HEK293 (cell line): ENCODE measurements around the gene ADSL.

Source experiments
- CTCF ChIA-PET: fragments of 350-600 bp; formaldehyde crosslinking; extraction: SDS; loops from one replicate; lab custom pipeline; 2021; ENCODE audit warnings: antibody characterized with exemption; lab: Yijun Ruan, JAX
- POLR2A ChIA-PET: fragments of 300-600 bp; formaldehyde crosslinking; extraction: SDS; loops from one replicate; lab custom pipeline; 2020; ENCODE audit warnings: antibody characterized with exemption, inconsistent platforms; lab: Yijun Ruan, JAX
- H3K27ac ChIP-seq: fragments of 200-500 bp; sonication (Bioruptor generic); 2 replicates; pipeline ENCODE4 v1.5.1; 2014; ENCODE audit warnings: low read depth, low read length, control low read depth, inconsistent platforms; ENCODE audit errors: extremely low read depth
- H3K36me3 ChIP-seq, 2 experiments: fragments of 200-500 bp in 1 of 2; sonication (Bioruptor generic) in 1 of 2; 1 replicate in 1 of 2; 2 replicates in 1 of 2; pipeline ENCODE4 v1.5.1; 2014 to 2017; ENCODE audit warnings: inconsistent platforms in 2 of 2, low read length in 2 of 2; ENCODE audit not compliant: control insufficient read depth in 2 of 2, insufficient read depth in 1 of 2
- H3K4me1 ChIP-seq: fragments of 200-500 bp; sonication (Bioruptor generic); 2 replicates; pipeline ENCODE4 v1.5.1; 2014; ENCODE audit warnings: mild to moderate bottlenecking, low read length, inconsistent platforms; ENCODE audit not compliant: control insufficient read depth, insufficient read depth
- H3K4me3 ChIP-seq: 2 replicates; pipeline ENCODE4 v1.5.1; 2011; ENCODE audit warnings: low read depth, mild to moderate bottlenecking, control low read depth, low read length, moderate library complexity
- H3K9me3 ChIP-seq: fragments of 200-500 bp; sonication (Bioruptor generic); 2 replicates; pipeline ENCODE4 v1.5.1; 2014; ENCODE audit warnings: low read depth, low read length, inconsistent platforms; ENCODE audit not compliant: control insufficient read depth, insufficient read depth
- AEBP2 ChIP-seq: fragments of 450-650 bp; formaldehyde crosslinking; IDR thresholded peaks from 2 replicates; pipeline ENCODE4 v1.5.1; 2016; ENCODE audit warnings: missing biosample characterization, missing genetic modification characterization, borderline replicate concordance
- EGR2 ChIP-seq: fragments of 450-650 bp; formaldehyde crosslinking; IDR thresholded peaks from 2 replicates; pipeline ENCODE4 v1.5.1; 2016; ENCODE audit warnings: low read depth, missing biosample characterization, missing genetic modification characterization
- FEZF1 ChIP-seq: fragments of 450-650 bp; formaldehyde crosslinking; IDR thresholded peaks from 2 replicates; pipeline ENCODE4 v1.5.1; 2016; ENCODE audit warnings: missing biosample characterization, missing genetic modification characterization
- HOXA7 ChIP-seq: sonication (generic); formaldehyde crosslinking; IDR thresholded peaks from 2 replicates; pipeline ENCODE4 v1.8.1; 2022; ENCODE audit warnings: missing genetic modification reagents, borderline replicate concordance
- KLF10 ChIP-seq: fragments of 450-650 bp; IDR thresholded peaks from 2 replicates; pipeline ENCODE4 v1.5.1; 2018; ENCODE audit warnings: missing biosample characterization, mild to moderate bottlenecking, missing genetic modification characterization
- KLF7 ChIP-seq: fragments of 450-650 bp; formaldehyde crosslinking; IDR thresholded peaks from 2 replicates; pipeline ENCODE4 v1.5.1; 2016; ENCODE audit warnings: missing biosample characterization, missing genetic modification characterization, borderline replicate concordance
- REPIN1 ChIP-seq: fragments of 450-650 bp; formaldehyde crosslinking; IDR thresholded peaks from 2 replicates; pipeline ENCODE4 v1.5.1; 2017; ENCODE audit warnings: missing biosample characterization, missing genetic modification characterization, low read depth
- REST ChIP-seq: fragments of 450-650 bp; formaldehyde crosslinking; IDR thresholded peaks from 2 replicates; pipeline ENCODE4 v1.5.1; 2016; ENCODE audit warnings: missing biosample characterization, missing genetic modification characterization
- SCRT2 ChIP-seq: fragments of 450-650 bp; formaldehyde crosslinking; IDR thresholded peaks from 2 replicates; pipeline ENCODE4 v1.5.1; 2016; ENCODE audit warnings: missing biosample characterization, missing genetic modification characterization
- ZNF138 ChIP-seq: fragments of 450-650 bp; formaldehyde crosslinking; IDR thresholded peaks from 2 replicates; pipeline ENCODE4 v1.5.1; 2016; ENCODE audit warnings: missing biosample characterization, missing genetic modification characterization, borderline replicate concordance
- ZNF148 ChIP-seq: fragments of 450-650 bp; formaldehyde crosslinking; IDR thresholded peaks from 2 replicates; pipeline ENCODE4 v1.5.0; 2017; ENCODE audit warnings: missing biosample characterization, missing genetic modification characterization, borderline replicate concordance
- ZNF24 ChIP-seq: fragments of 450-650 bp; formaldehyde crosslinking; IDR thresholded peaks from 2 replicates; pipeline ENCODE4 v1.5.1; 2016; ENCODE audit warnings: missing biosample characterization, missing genetic modification characterization
- ZNF266 ChIP-seq: fragments of 450-650 bp; formaldehyde crosslinking; IDR thresholded peaks from 2 replicates; pipeline ENCODE4 v1.5.1; 2016; ENCODE audit warnings: missing biosample characterization, missing genetic modification characterization, low read depth
- ZNF292 ChIP-seq: fragments of 450-650 bp; formaldehyde crosslinking; IDR thresholded peaks from 2 replicates; pipeline ENCODE4 v1.5.1; 2016; ENCODE audit warnings: low read depth, missing biosample characterization, missing genetic modification characterization, borderline replicate concordance
- ZNF391 ChIP-seq: fragments of 450-650 bp; formaldehyde crosslinking; IDR thresholded peaks from 2 replicates; pipeline ENCODE4 v1.5.1; 2016; ENCODE audit warnings: low read depth, missing biosample characterization, missing genetic modification characterization, borderline replicate concordance
- ZNF404 ChIP-seq: fragments of 450-650 bp; formaldehyde crosslinking; IDR thresholded peaks from 2 replicates; pipeline ENCODE4 v1.5.1; 2017; ENCODE audit warnings: missing biosample characterization, missing genetic modification characterization
- ZNF560 ChIP-seq: fragments of 450-650 bp; formaldehyde crosslinking; IDR thresholded peaks from 2 replicates; pipeline ENCODE4 v1.5.1; 2017; ENCODE audit warnings: missing biosample characterization, missing genetic modification characterization, borderline replicate concordance
- ZNF658 ChIP-seq: fragments of 450-650 bp; formaldehyde crosslinking; IDR thresholded peaks from 2 replicates; pipeline ENCODE4; 2016; ENCODE audit warnings: missing biosample characterization, missing genetic modification characterization

Gene ADSL

GRCh38 chr22:40368016-40368415 is 21.7 kb downstream of the ADSL start:
- CTCF ChIA-PET = interaction anchor here (0.6 to 1.6 kb wide), 4 partner anchors 20 to 343 kb away, joined by 3 to 5 read pairs (median 4); partner anchors contain the start of gene ADSL
- no peak overlapping the region for H3K27ac ChIP-seq
- no peaks in the 10 kb centered on the region for H3K9me3 ChIP-seq
- no peak for TF ChIP-seq FEZF1 (tag by site-specific recombination)
- no peak for TF ChIP-seq AEBP2 (tag by site-specific recombination)
- no peak for TF ChIP-seq HOXA7
- TF ChIP-seq REPIN1 (tag by site-specific recombination) = no peak
- no peak for TF ChIP-seq ZNF560 (tag by site-specific recombination)
- no peak for TF ChIP-seq ZNF138 (tag by site-specific recombination)
- TF ChIP-seq ZNF266 (tag by site-specific recombination) = no peak
- TF ChIP-seq ZNF24 (tag by site-specific recombination) = no peak
- TF ChIP-seq ZNF292 (tag by site-specific recombination) = no peak
- no peak for TF ChIP-seq SCRT2 (tag by site-specific recombination)
- TF ChIP-seq ZNF391 = no peak
- TF ChIP-seq, all 188 proteins: peak for 0
- no peak overlapping the region for H3K4me3 ChIP-seq
- H3K4me1 ChIP-seq = peaks cover 8% of the 10 kb centered on the region
- POLR2A ChIA-PET = interaction anchor here (0.6 kb wide), 1 partner anchor 18 kb away, joined by 3 read pairs; no protein-coding TSS in a partner anchor
- H3K36me3 ChIP-seq = peaks cover 51 to 69% of the 10 kb centered on the region in 2 experiments

GRCh38 chr22:40368836-40369235 is 22.5 kb downstream of the ADSL start:
- Histone ChIP-seq H3K4me3 (no peak overlapping the region), H3K9me3 (no peaks in the 10 kb centered on the region), H3K36me3 (peaks cover 44 to 64% of the 10 kb centered on the region in 2 experiments), H3K4me1 (peaks cover 8% of the 10 kb centered on the region), H3K27ac (no peak overlapping the region)
- ChIA-PET POLR2A (interaction anchor here (0.6 kb wide), 1 partner anchor 19 kb away, joined by 3 read pairs; no protein-coding TSS in a partner anchor), CTCF (interaction anchor here (0.9 kb wide), 1 partner anchor 28 kb away, joined by 4 read pairs; no protein-coding TSS in a partner anchor)
- no peak for TF ChIP-seq ZNF404 (tag by site-specific recombination)
- no peak for TF ChIP-seq KLF10 (tag by site-specific recombination)
- TF ChIP-seq ZNF658 (tag by site-specific recombination) = no peak
- no peak for TF ChIP-seq KLF7 (tag by site-specific recombination)
- no peak for TF ChIP-seq EGR2
- no peak for TF ChIP-seq ZNF148 (tag by site-specific recombination)
- no peak for TF ChIP-seq REST (tag by site-specific recombination)
